GM12864 (cell line): Measurements from ENCODE around the gene FKBP2.

Experiments used
- DNase-seq: peaks from one replicate; pipeline ENCODE4 v3.0.0-alpha.2; 2011; ENCODE audit warnings: low read depth
- H3K4me3 ChIP-seq: 2 replicates; pipeline ENCODE4 v1.5.1; 2011; ENCODE audit warnings: mild to moderate bottlenecking, low read depth, low read length, control low read depth
- TF ChIP-seq, protein P1 (sequence below): IDR thresholded peaks from 2 replicates; pipeline ENCODE4 v1.5.1; 2011; ENCODE audit warnings: low read depth, mild to moderate bottlenecking, moderate library complexity, low read length, control low read depth, inconsistent platforms; ENCODE audit errors: missing control alignments

The FKBP2 gene

DNA sequence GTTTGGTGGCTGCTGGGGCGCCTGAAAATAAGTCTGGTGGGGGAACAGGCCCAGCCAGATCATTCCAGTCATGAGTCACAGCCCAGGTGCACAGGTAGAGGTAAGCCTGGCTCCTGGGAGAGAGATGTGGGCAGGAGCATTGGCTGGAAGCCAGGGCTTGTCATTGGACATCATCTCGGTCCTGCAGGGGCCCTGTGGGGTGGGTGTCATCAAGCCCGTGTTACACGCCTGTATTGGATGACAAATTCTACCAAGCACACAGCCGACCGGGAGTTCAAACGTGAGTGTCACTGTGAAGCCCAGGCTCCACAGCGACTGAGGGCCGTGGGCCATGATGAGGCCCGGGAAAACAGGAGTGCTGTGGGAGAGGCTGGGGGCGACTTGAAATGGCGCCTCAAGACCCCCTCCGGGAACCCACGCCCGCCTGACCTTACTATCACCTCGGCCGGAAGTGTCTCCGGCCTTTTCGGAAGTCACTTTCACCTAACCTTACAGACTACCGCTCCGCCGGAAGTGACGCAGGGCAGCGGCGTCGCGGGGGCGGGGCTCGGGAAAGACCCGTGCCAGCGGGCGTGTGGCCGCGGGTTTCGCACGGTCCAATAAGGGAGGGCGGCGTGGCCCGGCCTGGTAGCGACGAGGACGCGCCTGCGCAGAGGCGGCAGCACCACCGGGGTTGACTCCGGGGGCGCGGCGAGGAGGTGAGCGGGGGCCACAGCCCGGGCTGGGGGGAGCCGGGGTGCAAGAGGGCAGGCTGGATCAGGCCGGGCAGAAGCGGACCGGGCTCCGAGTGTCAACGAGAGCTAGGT is at the start of gene FKBP2:
Gene FKBP2, plus strand, starts transcription at position 661 of the 806 bp plus-strand sequence. CDS start 1,293 bp downstream, outside the sequence.
- peak; percentile 87 for DNase-seq
- peak within 1 kb of the TSS; percentile 94 for H3K4me3 ChIP-seq
- TF ChIP-seq, protein P1, sequence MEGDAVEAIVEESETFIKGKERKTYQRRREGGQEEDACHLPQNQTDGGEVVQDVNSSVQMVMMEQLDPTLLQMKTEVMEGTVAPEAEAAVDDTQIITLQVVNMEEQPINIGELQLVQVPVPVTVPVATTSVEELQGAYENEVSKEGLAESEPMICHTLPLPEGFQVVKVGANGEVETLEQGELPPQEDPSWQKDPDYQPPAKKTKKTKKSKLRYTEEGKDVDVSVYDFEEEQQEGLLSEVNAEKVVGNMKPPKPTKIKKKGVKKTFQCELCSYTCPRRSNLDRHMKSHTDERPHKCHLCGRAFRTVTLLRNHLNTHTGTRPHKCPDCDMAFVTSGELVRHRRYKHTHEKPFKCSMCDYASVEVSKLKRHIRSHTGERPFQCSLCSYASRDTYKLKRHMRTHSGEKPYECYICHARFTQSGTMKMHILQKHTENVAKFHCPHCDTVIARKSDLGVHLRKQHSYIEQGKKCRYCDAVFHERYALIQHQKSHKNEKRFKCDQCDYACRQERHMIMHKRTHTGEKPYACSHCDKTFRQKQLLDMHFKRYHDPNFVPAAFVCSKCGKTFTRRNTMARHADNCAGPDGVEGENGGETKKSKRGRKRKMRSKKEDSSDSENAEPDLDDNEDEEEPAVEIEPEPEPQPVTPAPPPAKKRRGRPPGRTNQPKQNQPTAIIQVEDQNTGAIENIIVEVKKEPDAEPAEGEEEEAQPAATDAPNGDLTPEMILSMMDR = no peak

DNA sequence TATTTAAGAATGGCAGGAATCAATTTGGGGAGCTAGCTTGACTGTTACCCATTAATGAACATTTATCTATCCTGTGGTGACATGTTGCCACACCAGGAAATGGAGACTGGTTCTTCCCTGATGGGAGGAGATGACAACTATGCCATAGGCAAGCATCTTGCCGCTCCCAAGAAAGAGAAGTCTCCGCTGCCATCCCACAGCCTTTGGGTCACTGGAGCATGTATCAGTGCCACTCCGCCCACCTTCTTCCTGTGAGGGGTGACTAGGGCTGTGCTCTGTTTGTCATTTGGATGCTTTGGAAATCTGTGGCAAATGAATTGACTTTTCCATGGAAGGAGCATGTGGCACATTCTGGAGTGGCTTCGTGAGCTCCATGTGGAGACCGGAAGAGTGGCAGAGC is 48.5 kb upstream of the FKBP2 start:
- TF ChIP-seq, protein P1 = no peak
- no peak for DNase-seq
- no peak overlapping the region for H3K4me3 ChIP-seq

DNA sequence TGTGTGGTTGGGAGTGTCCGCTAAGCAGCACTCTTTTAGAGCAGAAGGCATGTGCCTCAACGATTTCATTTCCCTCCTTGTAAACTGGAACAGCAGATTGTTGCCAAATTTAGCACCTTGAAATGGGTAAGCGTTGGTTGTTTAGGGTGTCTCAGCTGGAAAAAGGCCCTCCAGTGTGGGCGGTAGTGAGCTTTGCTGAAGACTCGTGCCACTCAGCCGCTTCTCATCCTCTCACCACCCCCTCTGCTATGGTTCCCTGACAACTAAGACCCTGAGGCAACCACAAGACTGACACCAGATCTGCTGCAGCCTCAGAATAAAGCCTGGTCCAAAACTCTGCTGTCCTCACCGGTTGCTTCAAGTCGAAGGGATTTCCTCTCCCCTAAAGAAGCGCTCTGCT is 44.3 kb upstream of the FKBP2 start:
- TF ChIP-seq, protein P1 = no peak
- H3K4me3 ChIP-seq = no peak overlapping the region

DNA sequence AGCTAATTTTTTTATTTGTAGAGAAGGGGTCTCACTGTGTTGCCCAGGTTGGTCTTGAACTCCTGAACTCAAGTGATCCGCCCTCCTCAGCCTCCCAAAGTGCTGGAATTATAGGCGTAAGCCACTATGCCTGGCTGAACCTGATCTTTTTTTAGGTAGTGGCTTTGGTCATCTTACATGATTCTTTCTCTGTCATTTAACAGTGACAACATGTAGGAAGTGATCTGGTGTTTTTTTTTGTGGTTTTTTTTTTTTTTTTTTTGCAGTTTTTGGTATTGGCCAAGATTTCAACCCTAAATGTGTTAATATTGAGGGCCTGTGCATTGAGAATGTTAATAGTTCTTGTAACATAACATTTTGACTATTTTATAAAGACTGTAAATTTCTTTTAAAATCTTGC is 42.4 kb upstream of the FKBP2 start:
- TF ChIP-seq, protein P1 = no peak
- no peak overlapping the region for H3K4me3 ChIP-seq
- no peak for DNase-seq

More for the DNA sequence above, 44.3 kb upstream of the FKBP2 start:
- no peak for DNase-seq

DNA sequence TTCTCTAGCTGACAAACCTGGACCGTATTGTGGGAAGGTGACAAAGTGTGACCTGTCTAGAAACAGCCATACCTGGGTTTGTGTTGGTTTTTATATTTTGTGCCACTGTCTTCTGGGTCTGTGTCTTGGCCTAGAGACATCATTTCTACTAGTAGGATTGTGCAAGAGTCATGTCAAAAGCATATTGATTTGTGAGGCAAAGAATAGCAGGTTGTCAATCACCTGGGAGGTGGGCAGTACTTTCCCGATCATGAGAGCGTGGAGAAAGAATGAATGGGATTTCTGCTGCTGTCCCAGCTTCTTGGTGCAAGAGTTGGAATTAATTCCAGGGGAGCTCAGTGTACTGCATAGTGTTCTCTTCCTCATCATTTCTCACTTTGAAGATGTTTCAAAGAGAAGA is 39.4 kb upstream of the FKBP2 start:
- TF ChIP-seq, protein P1 = no peak
- H3K4me3 ChIP-seq = no peak overlapping the region

DNA sequence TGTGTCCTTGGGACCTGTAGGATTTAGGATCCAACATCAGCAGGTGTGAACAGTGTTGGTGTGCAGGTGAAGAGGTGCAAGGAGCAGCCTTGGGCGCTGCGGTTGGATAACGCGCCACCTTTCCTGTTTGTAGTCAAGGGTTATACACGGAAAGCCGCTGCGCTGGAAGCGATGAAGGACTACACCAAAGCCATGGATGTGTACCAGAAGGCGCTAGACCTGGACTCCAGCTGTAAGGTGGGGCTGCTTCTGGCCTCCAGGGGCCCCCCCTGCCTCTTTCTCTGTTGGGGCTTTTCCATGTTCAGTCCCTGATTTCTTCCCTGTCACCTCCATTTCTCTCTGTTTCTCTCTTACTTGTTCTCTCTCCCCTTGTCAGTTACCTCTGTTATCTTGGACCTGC is 37.9 kb upstream of the FKBP2 start:
- H3K4me3 ChIP-seq = no peak overlapping the region
- TF ChIP-seq, protein P1 = no peak
- no peak for DNase-seq

More for the DNA sequence above, 39.4 kb upstream of the FKBP2 start:
- DNase-seq = no peak
